GM12878 (cell line): Measurements from ENCODE around the gene IFI35. TPM values are rescaled to one million over a fixed set of nuclear protein-coding genes. Genes with fewer than 3 reads are reported as not detected.

ENCODE experiments used
- BCL11A ChIP-seq: IDR thresholded peaks from 2 replicates; pipeline ENCODE4 v1.6.1; 2011; ENCODE audit warnings: low read depth, low read length
- FOS ChIP-seq: IDR thresholded peaks from 3 replicates; pipeline ENCODE4 v1.6.1; 2011; ENCODE audit warnings: borderline replicate concordance; ENCODE audit not compliant: insufficient read length; ENCODE audit errors: extremely low read depth
- FOXK2 ChIP-seq: fragments of 450-650 bp; IDR thresholded peaks from 2 replicates; pipeline ENCODE4 v1.6.1; 2017; ENCODE audit warnings: mild to moderate bottlenecking, moderate library complexity
- IKZF1 ChIP-seq: fragments of 450-650 bp; conservative IDR thresholded peaks from 2 replicates; pipeline ENCODE4 v1.6.1; 2017; ENCODE audit warnings: antibody characterized with exemption, mild to moderate bottlenecking
- KAT2A ChIP-seq: conservative IDR thresholded peaks from 2 replicates; pipeline ENCODE4 v1.6.1; 2011; ENCODE audit warnings: low read depth, low read length; ENCODE audit not compliant: control insufficient read depth
- KDM1A ChIP-seq: fragments of 200-600 bp; sonication (generic); IDR thresholded peaks from 2 replicates; pipeline ENCODE4 v1.6.1; 2016; ENCODE audit warnings: borderline replicate concordance
- NBN ChIP-seq: fragments of 450-650 bp; IDR thresholded peaks from 2 replicates; pipeline ENCODE4 v1.6.1; 2016
- SMAD5 ChIP-seq: IDR thresholded peaks from 2 replicates; pipeline ENCODE4 v1.6.1; 2016; ENCODE audit warnings: antibody characterized with exemption, low read depth
- STAT1 ChIP-seq: fragments of 450-650 bp; conservative IDR thresholded peaks from 2 replicates; pipeline ENCODE4 v1.6.1; 2014; ENCODE audit warnings: antibody characterized with exemption, mild to moderate bottlenecking
- STAT3 ChIP-seq: IDR thresholded peaks from 2 replicates; pipeline ENCODE4 v1.6.1; 2011; ENCODE audit warnings: low read depth, low read length, improper control_type of control experiment
- TCF3 ChIP-seq: IDR thresholded peaks from 2 replicates; pipeline ENCODE4 v1.6.1; 2012; ENCODE audit warnings: low read depth, mild to moderate bottlenecking, low read length, borderline replicate concordance; ENCODE audit not compliant: insufficient read depth
- ZBED1 ChIP-seq: IDR thresholded peaks from 2 replicates; pipeline ENCODE4 v1.6.1; 2016; ENCODE audit warnings: borderline replicate concordance
- ZNF24 ChIP-seq: fragments of 450-650 bp; IDR thresholded peaks from 2 replicates; pipeline ENCODE4 v1.6.1; 2017; ENCODE audit warnings: antibody characterized with exemption, mild to moderate bottlenecking
- ZNF622 ChIP-seq: fragments of 450-650 bp; IDR thresholded peaks from 2 replicates; pipeline ENCODE4 v1.6.1; 2017; ENCODE audit warnings: mild to moderate bottlenecking, inconsistent platforms
- polyA plus RNA-seq, 11 experiments: library from polyadenylated mRNA; depleted of rRNA in 4 of 11; unstranded in 6 of 11; stranded (reverse) in 5 of 11; fragments of >200 nt; fragmentation: Nextera tagmentation in 4 of 11; fragmentation: Illumina TruSeq in 1 of 11; extraction: Ambion mirVana in 4 of 11; extraction: Trizol in 1 of 11; gene quantifications; 1 replicate in 1 of 11; 2 replicates in 10 of 11; pipeline versions ENCODE4 v1.2.1 to v1.2.3, GENCODE V29; 2011 to 2016; ENCODE audit warnings: inconsistent platforms in 2 of 11, missing spikeins in 2 of 11, low read depth in 1 of 11
- total RNA-seq, 4 experiments: library from RNA; depleted of rRNA in 3 of 4; stranded (reverse); fragments of >200 nt in 3 of 4; fragmentation: Illumina TruSeq in 1 of 4; extraction: Trizol in 1 of 4; gene quantifications; 2 replicates each; pipeline versions ENCODE4 v1.2.1 to v1.2.3, GENCODE V29; 2013 to 2021
- TF ChIP-seq, protein P1 (sequence below): fragments of 450-650 bp; IDR thresholded peaks from 2 replicates; pipeline ENCODE4 v1.6.1; 2017; ENCODE audit warnings: mild to moderate bottlenecking, moderate library complexity
- TF ChIP-seq, protein P2 (sequence below): fragments of 450-650 bp; IDR thresholded peaks from 2 replicates; pipeline ENCODE4 v1.6.1; 2016; ENCODE audit warnings: mild to moderate bottlenecking
- TF ChIP-seq, protein P3 (sequence below): IDR thresholded peaks from 2 replicates; pipeline ENCODE4 v1.6.1; 2011; ENCODE audit warnings: mild to moderate bottlenecking, low read depth, low read length, moderate library complexity; ENCODE audit not compliant: insufficient replicate concordance
- TF ChIP-seq, protein P4 (sequence below): fragments of 450-650 bp; IDR thresholded peaks from 2 replicates; pipeline ENCODE4 v1.6.1; 2018; ENCODE audit warnings: mild to moderate bottlenecking, low read depth, moderate library complexity; ENCODE audit not compliant: partially characterized antibody
- TF ChIP-seq, protein P5 (sequence below): IDR thresholded peaks from 2 replicates; pipeline ENCODE4 v1.6.1; 2012; ENCODE audit warnings: low read length, inconsistent platforms

IFI35 gene
- total and polyA plus RNA-seq, 10 of the 15 experiments (the other 5 are each of a cell fraction or from before 2014, with no cell fraction given) = 18.4 to 92.2 (median 65.3) TPM

DNA sequence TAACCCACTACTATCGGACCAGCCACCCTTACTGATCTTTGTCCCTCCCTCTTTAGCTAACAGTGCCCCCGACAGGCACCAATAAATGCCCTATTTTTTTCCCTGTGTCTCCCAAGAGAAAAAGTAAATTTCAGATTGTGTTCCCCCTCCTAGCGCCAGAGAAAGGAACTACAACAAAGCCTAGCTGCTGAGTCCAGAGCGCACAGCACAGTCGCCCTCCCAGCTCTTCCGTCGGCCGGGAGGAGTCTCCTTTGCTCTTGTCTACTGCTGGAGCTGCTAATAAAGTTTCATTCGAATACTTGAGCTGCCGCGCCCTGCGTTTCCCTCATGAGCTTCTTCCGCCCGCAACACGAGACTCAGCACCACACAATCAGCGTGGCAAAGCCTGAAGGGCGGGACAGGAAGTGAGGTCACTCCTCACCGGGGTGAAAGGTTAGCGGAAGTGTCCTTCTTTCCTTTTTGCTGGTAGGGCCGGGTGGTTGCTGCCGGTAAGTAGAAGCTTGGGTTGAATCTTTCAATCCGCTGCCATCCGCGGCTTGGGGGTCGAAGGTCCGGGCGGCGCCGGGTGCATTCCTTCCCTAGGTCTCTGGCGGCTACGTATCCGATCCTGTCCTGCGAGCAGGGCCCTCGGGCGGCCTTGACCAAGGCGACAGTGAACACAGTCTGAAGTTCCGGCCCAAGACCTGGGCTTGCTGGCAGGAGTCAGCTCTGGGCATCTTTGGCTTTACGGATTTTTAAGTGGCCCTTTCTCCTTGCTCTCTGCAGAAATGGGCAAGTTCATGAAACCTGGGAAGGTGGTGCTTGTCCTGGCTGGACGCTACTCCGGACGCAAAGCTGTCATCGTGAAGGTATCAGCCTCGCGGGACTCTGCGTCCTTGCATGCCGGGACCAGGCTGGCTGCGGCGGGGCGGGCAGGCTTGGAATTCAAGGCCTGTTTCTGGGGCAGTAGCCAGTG lies 8.3 kb upstream of the IFI35 start, which contains the start of gene RPL27 (continued):
- TF ChIP-seq, protein P1, sequence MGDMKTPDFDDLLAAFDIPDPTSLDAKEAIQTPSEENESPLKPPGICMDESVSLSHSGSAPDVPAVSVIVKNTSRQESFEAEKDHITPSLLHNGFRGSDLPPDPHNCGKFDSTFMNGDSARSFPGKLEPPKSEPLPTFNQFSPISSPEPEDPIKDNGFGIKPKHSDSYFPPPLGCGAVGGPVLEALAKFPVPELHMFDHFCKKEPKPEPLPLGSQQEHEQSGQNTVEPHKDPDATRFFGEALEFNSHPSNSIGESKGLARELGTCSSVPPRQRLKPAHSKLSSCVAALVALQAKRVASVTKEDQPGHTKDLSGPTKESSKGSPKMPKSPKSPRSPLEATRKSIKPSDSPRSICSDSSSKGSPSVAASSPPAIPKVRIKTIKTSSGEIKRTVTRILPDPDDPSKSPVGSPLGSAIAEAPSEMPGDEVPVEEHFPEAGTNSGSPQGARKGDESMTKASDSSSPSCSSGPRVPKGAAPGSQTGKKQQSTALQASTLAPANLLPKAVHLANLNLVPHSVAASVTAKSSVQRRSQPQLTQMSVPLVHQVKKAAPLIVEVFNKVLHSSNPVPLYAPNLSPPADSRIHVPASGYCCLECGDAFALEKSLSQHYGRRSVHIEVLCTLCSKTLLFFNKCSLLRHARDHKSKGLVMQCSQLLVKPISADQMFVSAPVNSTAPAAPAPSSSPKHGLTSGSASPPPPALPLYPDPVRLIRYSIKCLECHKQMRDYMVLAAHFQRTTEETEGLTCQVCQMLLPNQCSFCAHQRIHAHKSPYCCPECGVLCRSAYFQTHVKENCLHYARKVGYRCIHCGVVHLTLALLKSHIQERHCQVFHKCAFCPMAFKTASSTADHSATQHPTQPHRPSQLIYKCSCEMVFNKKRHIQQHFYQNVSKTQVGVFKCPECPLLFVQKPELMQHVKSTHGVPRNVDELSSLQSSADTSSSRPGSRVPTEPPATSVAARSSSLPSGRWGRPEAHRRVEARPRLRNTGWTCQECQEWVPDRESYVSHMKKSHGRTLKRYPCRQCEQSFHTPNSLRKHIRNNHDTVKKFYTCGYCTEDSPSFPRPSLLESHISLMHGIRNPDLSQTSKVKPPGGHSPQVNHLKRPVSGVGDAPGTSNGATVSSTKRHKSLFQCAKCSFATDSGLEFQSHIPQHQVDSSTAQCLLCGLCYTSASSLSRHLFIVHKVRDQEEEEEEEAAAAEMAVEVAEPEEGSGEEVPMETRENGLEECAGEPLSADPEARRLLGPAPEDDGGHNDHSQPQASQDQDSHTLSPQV = no peak
- TF ChIP-seq IKZF1 = peak; percentile 93
- peak; percentile 85 for TF ChIP-seq FOXK2
- no peak for TF ChIP-seq TCF3
- TF ChIP-seq, protein P2, sequence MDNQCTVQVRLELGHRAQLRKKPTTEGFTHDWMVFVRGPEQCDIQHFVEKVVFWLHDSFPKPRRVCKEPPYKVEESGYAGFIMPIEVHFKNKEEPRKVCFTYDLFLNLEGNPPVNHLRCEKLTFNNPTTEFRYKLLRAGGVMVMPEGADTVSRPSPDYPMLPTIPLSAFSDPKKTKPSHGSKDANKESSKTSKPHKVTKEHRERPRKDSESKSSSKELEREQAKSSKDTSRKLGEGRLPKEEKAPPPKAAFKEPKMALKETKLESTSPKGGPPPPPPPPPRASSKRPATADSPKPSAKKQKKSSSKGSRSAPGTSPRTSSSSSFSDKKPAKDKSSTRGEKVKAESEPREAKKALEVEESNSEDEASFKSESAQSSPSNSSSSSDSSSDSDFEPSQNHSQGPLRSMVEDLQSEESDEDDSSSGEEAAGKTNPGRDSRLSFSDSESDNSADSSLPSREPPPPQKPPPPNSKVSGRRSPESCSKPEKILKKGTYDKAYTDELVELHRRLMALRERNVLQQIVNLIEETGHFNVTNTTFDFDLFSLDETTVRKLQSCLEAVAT = peak; percentile 92
- TF ChIP-seq, protein P3, sequence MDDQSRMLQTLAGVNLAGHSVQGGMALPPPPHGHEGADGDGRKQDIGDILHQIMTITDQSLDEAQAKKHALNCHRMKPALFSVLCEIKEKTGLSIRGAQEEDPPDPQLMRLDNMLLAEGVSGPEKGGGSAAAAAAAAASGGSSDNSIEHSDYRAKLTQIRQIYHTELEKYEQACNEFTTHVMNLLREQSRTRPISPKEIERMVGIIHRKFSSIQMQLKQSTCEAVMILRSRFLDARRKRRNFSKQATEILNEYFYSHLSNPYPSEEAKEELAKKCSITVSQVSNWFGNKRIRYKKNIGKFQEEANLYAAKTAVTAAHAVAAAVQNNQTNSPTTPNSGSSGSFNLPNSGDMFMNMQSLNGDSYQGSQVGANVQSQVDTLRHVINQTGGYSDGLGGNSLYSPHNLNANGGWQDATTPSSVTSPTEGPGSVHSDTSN = no peak
- TF ChIP-seq ZBED1 = peak; percentile 46
- peak; percentile 99 for TF ChIP-seq NBN
- TF ChIP-seq ZNF622 = no peak
- TF ChIP-seq FOS = no peak
- TF ChIP-seq BCL11A = no peak
- TF ChIP-seq, protein P4, sequence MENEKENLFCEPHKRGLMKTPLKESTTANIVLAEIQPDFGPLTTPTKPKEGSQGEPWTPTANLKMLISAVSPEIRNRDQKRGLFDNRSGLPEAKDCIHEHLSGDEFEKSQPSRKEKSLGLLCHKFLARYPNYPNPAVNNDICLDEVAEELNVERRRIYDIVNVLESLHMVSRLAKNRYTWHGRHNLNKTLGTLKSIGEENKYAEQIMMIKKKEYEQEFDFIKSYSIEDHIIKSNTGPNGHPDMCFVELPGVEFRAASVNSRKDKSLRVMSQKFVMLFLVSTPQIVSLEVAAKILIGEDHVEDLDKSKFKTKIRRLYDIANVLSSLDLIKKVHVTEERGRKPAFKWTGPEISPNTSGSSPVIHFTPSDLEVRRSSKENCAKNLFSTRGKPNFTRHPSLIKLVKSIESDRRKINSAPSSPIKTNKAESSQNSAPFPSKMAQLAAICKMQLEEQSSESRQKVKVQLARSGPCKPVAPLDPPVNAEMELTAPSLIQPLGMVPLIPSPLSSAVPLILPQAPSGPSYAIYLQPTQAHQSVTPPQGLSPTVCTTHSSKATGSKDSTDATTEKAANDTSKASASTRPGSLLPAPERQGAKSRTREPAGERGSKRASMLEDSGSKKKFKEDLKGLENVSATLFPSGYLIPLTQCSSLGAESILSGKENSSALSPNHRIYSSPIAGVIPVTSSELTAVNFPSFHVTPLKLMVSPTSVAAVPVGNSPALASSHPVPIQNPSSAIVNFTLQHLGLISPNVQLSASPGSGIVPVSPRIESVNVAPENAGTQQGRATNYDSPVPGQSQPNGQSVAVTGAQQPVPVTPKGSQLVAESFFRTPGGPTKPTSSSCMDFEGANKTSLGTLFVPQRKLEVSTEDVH = peak; percentile 94
- TF ChIP-seq KAT2A = no peak; the same call in 1 of the 2 replicates
- no peak; the same call in 1 of the 2 replicates for TF ChIP-seq ZNF24
- TF ChIP-seq SMAD5 = peak; percentile 89; the same call in 1 of the 2 replicates
- TF ChIP-seq STAT1 = peak; percentile 96
- TF ChIP-seq KDM1A = no peak
- no peak; the same call in 1 of the 2 replicates for TF ChIP-seq STAT3
- TF ChIP-seq, protein P5, sequence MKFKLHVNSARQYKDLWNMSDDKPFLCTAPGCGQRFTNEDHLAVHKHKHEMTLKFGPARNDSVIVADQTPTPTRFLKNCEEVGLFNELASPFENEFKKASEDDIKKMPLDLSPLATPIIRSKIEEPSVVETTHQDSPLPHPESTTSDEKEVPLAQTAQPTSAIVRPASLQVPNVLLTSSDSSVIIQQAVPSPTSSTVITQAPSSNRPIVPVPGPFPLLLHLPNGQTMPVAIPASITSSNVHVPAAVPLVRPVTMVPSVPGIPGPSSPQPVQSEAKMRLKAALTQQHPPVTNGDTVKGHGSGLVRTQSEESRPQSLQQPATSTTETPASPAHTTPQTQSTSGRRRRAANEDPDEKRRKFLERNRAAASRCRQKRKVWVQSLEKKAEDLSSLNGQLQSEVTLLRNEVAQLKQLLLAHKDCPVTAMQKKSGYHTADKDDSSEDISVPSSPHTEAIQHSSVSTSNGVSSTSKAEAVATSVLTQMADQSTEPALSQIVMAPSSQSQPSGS = peak; percentile 79
